H1 (cell line): ENCODE results near the gene RBM4B. TPM values are rescaled to one million over a fixed set of nuclear protein-coding genes. Genes with fewer than 3 reads are reported as not detected.

Experiments
- CTCF ChIA-PET: fragments of 300-600 bp; sonication (Branson Sonifier 250); formaldehyde crosslinking; loops from one replicate; lab custom pipeline; 2021; ENCODE audit not compliant: partially characterized antibody; lab: Charles Lee
- POLR2A ChIA-PET: fragments of 300-600 bp; sonication (Branson Sonifier 250); formaldehyde crosslinking; loops from one replicate; lab custom pipeline; 2021; ENCODE audit warnings: inconsistent platforms; ENCODE audit not compliant: partially characterized antibody; lab: Charles Lee
- DNase-seq, 2 experiments: peaks; one replicate each; pipeline versions ENCODE4 v3.0.0 to v3.0.0-alpha.2; 2010 to 2022; ENCODE audit warnings: low spot score in 2 of 2, low read depth in 1 of 2, mixed read lengths in 1 of 2
- FAIRE-seq: peaks from 2 replicates; lab custom pipeline; 2011; peaks lifted over from hg19 to GRCh38; lab: Jason Lieb, UNC
- H2AFZ ChIP-seq: 2 replicates; pipeline ENCODE4 v1.8.1; 2012; ENCODE audit warnings: low read length, inconsistent platforms
- H2AK5ac ChIP-seq: 2 replicates; pipeline ENCODE4 v1.6.1; 2013; ENCODE audit warnings: low read depth, low read length
- H2BK120ac ChIP-seq: replicated peaks from 2 replicates; pipeline ENCODE3; 2013; ENCODE audit warnings: low read depth, low read length, inconsistent platforms
- H2BK12ac ChIP-seq: 2 replicates; pipeline ENCODE4 v1.6.1; 2013; ENCODE audit warnings: low read depth, low read length
- H2BK15ac ChIP-seq: 2 replicates; pipeline ENCODE4 v1.6.1; 2013; ENCODE audit warnings: low read length
- H2BK20ac ChIP-seq: 2 replicates; pipeline ENCODE4 v1.6.1; 2013; ENCODE audit warnings: low read length
- H2BK5ac ChIP-seq: 2 replicates; pipeline ENCODE4 v1.6.1; 2013; ENCODE audit warnings: low read depth, low read length
- H3K14ac ChIP-seq: 2 replicates; pipeline ENCODE4 v1.6.1; 2013; ENCODE audit warnings: inconsistent platforms; ENCODE audit not compliant: insufficient read length
- H3K18ac ChIP-seq: 2 replicates; pipeline ENCODE4 v1.6.1; 2013; ENCODE audit warnings: low read length; ENCODE audit errors: extremely low read depth
- H3K23ac ChIP-seq: 2 replicates; pipeline ENCODE4 v1.6.1; 2013; ENCODE audit warnings: inconsistent platforms; ENCODE audit not compliant: insufficient read length
- H3K23me2 ChIP-seq: 2 replicates; pipeline ENCODE4 v1.6.1; 2013; ENCODE audit warnings: low read depth, low read length
- H3K27ac ChIP-seq: 2 replicates; pipeline ENCODE4 v1.6.1; 2011; ENCODE audit warnings: low read depth, low read length, inconsistent platforms
- H3K27me3 ChIP-seq, 4 experiments: replicated peaks in 1 of 4; 1 replicate in 1 of 4; 2 replicates in 3 of 4; pipeline versions ENCODE4 v1.6.1 to v1.8.1; 2011 to 2013; ENCODE audit warnings: low read length in 3 of 4, mild to moderate bottlenecking in 3 of 4, inconsistent platforms in 2 of 4, mixed read lengths in 2 of 4, moderate library complexity in 1 of 4; ENCODE audit not compliant: control insufficient read depth in 3 of 4, insufficient read depth in 3 of 4; ENCODE audit errors: extremely low read depth in 1 of 4
- H3K36me3 ChIP-seq, 4 experiments: 2 replicates each; pipeline versions ENCODE4 v1.6.1 to v1.8.1; 2011 to 2013; ENCODE audit warnings: mild to moderate bottlenecking in 4 of 4, low read length in 3 of 4, moderate library complexity in 2 of 4, control low read depth in 1 of 4, inconsistent platforms in 1 of 4; ENCODE audit not compliant: insufficient read depth in 4 of 4, control insufficient read depth in 2 of 4
- H3K4ac ChIP-seq: replicated peaks from 2 replicates; pipeline ENCODE3; 2013; ENCODE audit warnings: low read length, low read depth, mixed read lengths, inconsistent platforms; ENCODE audit not compliant: insufficient read length
- H3K4me1 ChIP-seq, 4 experiments: replicated peaks in 1 of 4; 1 replicate in 1 of 4; 2 replicates in 3 of 4; pipeline versions ENCODE4 v1.6.1 to v1.8.1; 2011 to 2013; ENCODE audit warnings: low read length in 3 of 4, inconsistent platforms in 2 of 4, mixed read lengths in 1 of 4; ENCODE audit not compliant: insufficient read depth in 4 of 4, control insufficient read depth in 3 of 4
- H3K4me2 ChIP-seq, 2 experiments: 2 replicates each; pipeline versions ENCODE4 v1.6.1 to v1.8.1; 2011 to 2013; ENCODE audit warnings: low read depth in 2 of 2, low read length in 2 of 2, control low read depth in 1 of 2, inconsistent platforms in 1 of 2, mild to moderate bottlenecking in 1 of 2; ENCODE audit not compliant: insufficient read depth in 1 of 2
- H3K4me3 ChIP-seq, 4 experiments: fragments of 200-600, 300-600 bp in 1 of 4; sonication (generic), shearing (Covaris generic), sonication (Bioruptor Twin) in 1 of 4; 2 replicates each; pipeline versions ENCODE4 v1.5.1 to v1.8.1; 2011 to 2016; ENCODE audit warnings: low read length in 4 of 4, low read depth in 3 of 4, control low read depth in 2 of 4, inconsistent platforms in 2 of 4, mild to moderate bottlenecking in 2 of 4, mixed read lengths in 1 of 4, moderate library complexity in 1 of 4; ENCODE audit not compliant: insufficient read depth in 2 of 4; ENCODE audit errors: extremely low read depth in 1 of 4
- H3K56ac ChIP-seq: replicated peaks from 2 replicates; pipeline ENCODE3; 2013; ENCODE audit warnings: low read depth, mild to moderate bottlenecking, mixed read lengths, low read length, inconsistent platforms; ENCODE audit not compliant: insufficient read length
- H3K79me1 ChIP-seq: 2 replicates; pipeline ENCODE4 v1.6.1; 2013; ENCODE audit warnings: low read depth, low read length, control low read depth
- H3K79me2 ChIP-seq, 2 experiments: 2 replicates each; pipeline versions ENCODE4 v1.6.1 to v1.8.1; 2012 to 2013; ENCODE audit warnings: low read length in 2 of 2, mild to moderate bottlenecking in 2 of 2, inconsistent platforms in 1 of 2; ENCODE audit not compliant: insufficient read depth in 2 of 2, control insufficient read depth in 1 of 2
- H3K9ac ChIP-seq, 4 experiments: replicated peaks in 1 of 4; 1 replicate in 1 of 4; 2 replicates in 3 of 4; pipeline versions ENCODE4 v1.6.1 to v1.8.1; 2011 to 2013; ENCODE audit warnings: low read depth in 3 of 4, low read length in 3 of 4, control low read depth in 2 of 4, mild to moderate bottlenecking in 2 of 4, moderate library complexity in 2 of 4, inconsistent platforms in 1 of 4; ENCODE audit errors: extremely low read depth in 1 of 4
- H3K9me3 ChIP-seq, 2 experiments: 2 replicates each; pipeline versions ENCODE4 v1.6.1 to v1.8.1; 2012 to 2013; ENCODE audit warnings: mild to moderate bottlenecking in 2 of 2, moderate library complexity in 2 of 2, control low read depth in 1 of 2, inconsistent platforms in 1 of 2, low read depth in 1 of 2, low read length in 1 of 2, mixed read lengths in 1 of 2; ENCODE audit not compliant: insufficient read depth in 2 of 2
- H4K20me1 ChIP-seq, 2 experiments: replicated peaks in 1 of 2; 2 replicates each; pipeline versions ENCODE3 to v1.8.1; 2011 to 2013; ENCODE audit warnings: inconsistent platforms in 2 of 2, low read length in 2 of 2, mild to moderate bottlenecking in 1 of 2; ENCODE audit not compliant: insufficient read depth in 2 of 2, control insufficient read depth in 1 of 2
- H4K5ac ChIP-seq: 2 replicates; pipeline ENCODE4 v1.6.1; 2013; ENCODE audit warnings: low read length, low read depth, mixed read lengths, inconsistent platforms; ENCODE audit not compliant: insufficient read length
- H4K8ac ChIP-seq: 2 replicates; pipeline ENCODE4 v1.8.0; 2013; ENCODE audit warnings: mild to moderate bottlenecking, moderate library complexity, low read length, inconsistent platforms; ENCODE audit not compliant: insufficient read depth; ENCODE audit errors: extremely low read depth
- H4K91ac ChIP-seq: replicated peaks from 2 replicates; pipeline ENCODE3; 2013; ENCODE audit warnings: low read length, mixed read lengths, inconsistent platforms; ENCODE audit not compliant: insufficient read length
- KDM4A ChIP-seq: IDR thresholded peaks from one replicate; pipeline ENCODE4 v1.7.1; 2012; ENCODE audit warnings: low read depth, mild to moderate bottlenecking, moderate library complexity, low read length, inconsistent platforms; ENCODE audit not compliant: severe bottlenecking
- RNF2 ChIP-seq: fragments of 200-900, 300-1000 bp; sonication (generic); IDR thresholded peaks from 2 replicates; pipeline ENCODE4 v1.7.1; 2016; ENCODE audit warnings: borderline replicate concordance, low read depth, mild to moderate bottlenecking, antibody characterized with exemption, low read length; ENCODE audit not compliant: poor library complexity, severe bottlenecking; ENCODE audit errors: missing control alignments
- SRF ChIP-seq: IDR thresholded peaks from 2 replicates; pipeline ENCODE4 v1.6.1; 2011; ENCODE audit warnings: mild to moderate bottlenecking, low read depth, low read length, moderate library complexity
- WGBS, 2 experiments: shearing (Covaris generic) in 1 of 2; methylation state at CpG; one replicate each; pipeline versions ENCODE4 v1.1.6 to v1.1.7; 2013 to 2015; ENCODE audit warnings: low lambda C conversion rate in 2 of 2, mixed read lengths in 2 of 2, inconsistent platforms in 1 of 2, low coverage in 1 of 2, missing lambda C conversion rate in 1 of 2; ENCODE audit not compliant: insufficient replicate concordance in 2 of 2, insufficient coverage in 1 of 2, insufficient read length in 1 of 2; ENCODE audit errors: extremely low coverage in 1 of 2, missing lambda C conversion rate in 1 of 2; 5-methylcytosine and 5-hydroxymethylcytosine counted together
- polyA plus RNA-seq, 7 experiments: library from polyadenylated mRNA; depleted of rRNA in 3 of 7; stranded (reverse) in 5 of 7; unstranded in 2 of 7; fragments of >200 nt in 5 of 7; fragments of 200-250 nt in 2 of 7; gene quantifications; 1 replicate in 5 of 7; 2 replicates in 1 of 7; 4 replicates in 1 of 7; pipeline versions ENCODE4 v1.2.1 to v1.2.3, GENCODE V29; 2011 to 2013; ENCODE audit warnings: missing spikeins in 2 of 7, mixed read lengths in 2 of 7
- total RNA-seq: library from RNA; stranded (reverse); fragmentation: NEBNext Ultra II Directional; extraction: Animal tissue kit (Norgen Biotek cat#: 25700); gene quantifications from 2 replicates; pipeline ENCODE4 v1.2.1, GENCODE V29; 2021

RBM4B gene
- total and polyA plus RNA-seq, 2 of the 8 experiments (the other 6 are each of a cell fraction or from before 2014, with no cell fraction given): 27.5 to 30.5 TPM

- H2BK5ac ChIP-seq: no peak overlapping the region; the same call in 1 of the 2 replicates
- H3K14ac ChIP-seq: no peak overlapping the region
- WGBS, 2 experiments: 97% methylated on average over 27 of the region's 33 CpGs; no CpG with 5 or more reads in 1 of the 2 experiments
- no peak overlapping the region for H4K5ac ChIP-seq
- no peak overlapping the region for H3K9ac ChIP-seq
- H3K23me2 ChIP-seq: no peaks in the 10 kb centered on the region
- peaks cover 0 to 4% of the 10 kb centered on the region in 2 experiments for H4K20me1 ChIP-seq
- no peak overlapping the region for H3K4ac ChIP-seq
- H3K27ac ChIP-seq: no peak overlapping the region
- no peak overlapping the region for H4K91ac ChIP-seq
- no peak overlapping the region for H2BK15ac ChIP-seq
- H3K4me1 ChIP-seq: no peaks in the 10 kb centered on the region
- no peak overlapping the region for H2BK120ac ChIP-seq
- POLR2A ChIA-PET: interaction anchor here (1.1 to 1.6 kb wide), 4 partner anchors 9 to 156 kb away, joined by 3 to 7 read pairs (median 4); partner anchors contain the start of gene RBM4B
- no peak overlapping the region for H2AK5ac ChIP-seq
- no peak overlapping the region for H2BK20ac ChIP-seq
- no peak overlapping the region for H3K18ac ChIP-seq
- peaks cover 17 to 54% (median 42%) of the 10 kb centered on the region in 4 experiments; a peak in 7 of 8 replicates for H3K36me3 ChIP-seq
- H3K79me2 ChIP-seq: no peaks in the 10 kb centered on the region
- no peaks in the 10 kb centered on the region for H3K27me3 ChIP-seq
- no peak overlapping the region for H3K23ac ChIP-seq
- DNase-seq: no peak
- no peaks in the 10 kb centered on the region for H3K79me1 ChIP-seq
- no peak overlapping the region for H2BK12ac ChIP-seq
- H3K4me2 ChIP-seq: no peak overlapping the region
- no peak for TF ChIP-seq RNF2
- no peak for TF ChIP-seq KDM4A
- TF ChIP-seq SRF: no peak
- H3K56ac ChIP-seq: no peak overlapping the region
- H3K9me3 ChIP-seq: no peaks in the 10 kb centered on the region
- no peak for FAIRE-seq
- no peak overlapping the region for H2AFZ ChIP-seq
- H4K8ac ChIP-seq: no peak overlapping the region
- no peak overlapping the region for H3K4me3 ChIP-seq
- CTCF ChIA-PET: interaction anchor here (0.5 to 2.7 kb wide), 6 partner anchors 8 to 307 kb away, joined by 3 to 11 read pairs (median 4); no protein-coding TSS in a partner anchor
Measured at GRCh38 chr11:66686801-66687750, 9.4 kb upstream of the RBM4B start.
